Measurements from ENCODE around the gene EPHA10.

EPHA10 gene

DNA sequence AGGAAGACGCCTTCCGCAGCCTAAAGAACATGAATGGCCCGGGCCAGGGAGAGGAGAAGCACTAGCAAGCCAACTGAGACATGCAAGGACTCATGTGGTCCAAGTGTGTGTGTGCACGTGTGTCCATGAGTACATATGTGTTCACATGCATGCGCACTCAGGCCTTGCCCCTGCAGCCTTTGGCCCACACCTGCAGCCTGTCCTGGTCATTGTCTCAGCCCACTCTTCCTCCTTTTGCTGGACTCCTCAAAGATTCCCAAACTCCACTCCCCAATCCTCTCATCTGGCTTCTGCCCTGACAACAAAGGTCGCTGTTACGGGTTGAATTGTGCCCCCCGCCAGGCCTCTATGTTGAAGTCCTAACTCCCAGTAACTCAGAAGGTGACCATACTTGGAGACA is 50.7 kb downstream of the EPHA10 start:
- Histone ChIP-seq H3K27ac (ENCODE audit: low read depth, low read length, poor library complexity, severe bottlenecking) (no peak overlapping the region), H3K9me3 (ENCODE audit: low read length) (no peaks in the 10 kb centered on the region), H4K20me1 (ENCODE audit: insufficient read depth, low read length) (no peaks in the 10 kb centered on the region), H3K36me3 (ENCODE audit: insufficient read depth, low read length) (peaks cover 20% of the 10 kb centered on the region), H3K4me1 (ENCODE audit: insufficient read depth, low read length, severe bottlenecking) (no peaks in the 10 kb centered on the region), H3K27me3 (ENCODE audit: insufficient read depth, low read length) (no peaks in the 10 kb centered on the region), H3F3A (ENCODE audit: insufficient read depth, low read length) (no peaks in the 10 kb centered on the region), H3K79me2 (ENCODE audit: insufficient read depth, low read length) (no peaks in the 10 kb centered on the region), H3K9ac (ENCODE audit: low read length) (no peak overlapping the region), H3K9me2 (ENCODE audit: low read depth, low read length) (no peaks in the 10 kb centered on the region), H3K4me2 (ENCODE audit: low read length) (no peak overlapping the region), H3K4me3 (ENCODE audit: low read depth, low read length, poor library complexity, severe bottlenecking) (no peak overlapping the region), H2AFZ (ENCODE audit: low read length) (no peak overlapping the region)
- TF ChIP-seq, protein P1, sequence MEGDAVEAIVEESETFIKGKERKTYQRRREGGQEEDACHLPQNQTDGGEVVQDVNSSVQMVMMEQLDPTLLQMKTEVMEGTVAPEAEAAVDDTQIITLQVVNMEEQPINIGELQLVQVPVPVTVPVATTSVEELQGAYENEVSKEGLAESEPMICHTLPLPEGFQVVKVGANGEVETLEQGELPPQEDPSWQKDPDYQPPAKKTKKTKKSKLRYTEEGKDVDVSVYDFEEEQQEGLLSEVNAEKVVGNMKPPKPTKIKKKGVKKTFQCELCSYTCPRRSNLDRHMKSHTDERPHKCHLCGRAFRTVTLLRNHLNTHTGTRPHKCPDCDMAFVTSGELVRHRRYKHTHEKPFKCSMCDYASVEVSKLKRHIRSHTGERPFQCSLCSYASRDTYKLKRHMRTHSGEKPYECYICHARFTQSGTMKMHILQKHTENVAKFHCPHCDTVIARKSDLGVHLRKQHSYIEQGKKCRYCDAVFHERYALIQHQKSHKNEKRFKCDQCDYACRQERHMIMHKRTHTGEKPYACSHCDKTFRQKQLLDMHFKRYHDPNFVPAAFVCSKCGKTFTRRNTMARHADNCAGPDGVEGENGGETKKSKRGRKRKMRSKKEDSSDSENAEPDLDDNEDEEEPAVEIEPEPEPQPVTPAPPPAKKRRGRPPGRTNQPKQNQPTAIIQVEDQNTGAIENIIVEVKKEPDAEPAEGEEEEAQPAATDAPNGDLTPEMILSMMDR (IDR thresholded peaks at IDR 0.05; ENCODE audit: low read length) = no peak
- no peak for TF ChIP-seq EZH2 (IDR thresholded peaks at IDR 0.05; ENCODE audit: borderline replicate concordance, low read length)

DNA sequence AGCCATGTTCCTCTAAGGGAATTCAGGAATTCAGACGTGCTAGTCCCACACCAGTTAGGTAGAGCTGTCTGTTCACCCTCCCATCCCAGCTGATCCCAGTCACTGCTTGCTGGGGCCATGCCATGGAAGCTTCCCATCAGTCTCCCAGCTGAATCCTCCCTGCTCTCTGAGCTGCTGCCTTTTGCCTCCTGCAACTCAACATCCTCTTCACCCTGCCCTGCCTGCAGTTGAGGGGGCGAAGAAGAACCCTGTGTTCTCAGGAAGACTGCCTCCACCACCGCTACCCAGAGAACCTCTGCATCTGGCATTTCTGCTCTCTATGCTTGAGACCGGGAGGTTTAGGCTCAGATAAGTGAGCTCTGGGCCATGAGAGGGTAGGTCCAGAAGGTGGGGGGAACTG is 56.4 kb downstream of the EPHA10 start:
- Histone ChIP-seq H3K9me2 (ENCODE audit: low read depth, low read length) (no peaks in the 10 kb centered on the region), H3K27me3 (ENCODE audit: insufficient read depth, low read length) (no peaks in the 10 kb centered on the region), H3K4me2 (ENCODE audit: low read length) (no peak overlapping the region), H3F3A (ENCODE audit: insufficient read depth, low read length) (no peaks in the 10 kb centered on the region), H3K36me3 (ENCODE audit: insufficient read depth, low read length) (peaks cover 72% of the 10 kb centered on the region), H3K9me3 (ENCODE audit: low read length) (no peaks in the 10 kb centered on the region), H3K4me1 (ENCODE audit: insufficient read depth, low read length, severe bottlenecking) (no peaks in the 10 kb centered on the region), H3K27ac (ENCODE audit: low read depth, low read length, poor library complexity, severe bottlenecking) (no peak overlapping the region), H3K9ac (ENCODE audit: low read length) (no peak overlapping the region), H3K4me3 (ENCODE audit: low read depth, low read length, poor library complexity, severe bottlenecking) (no peak overlapping the region), H4K20me1 (ENCODE audit: insufficient read depth, low read length) (no peaks in the 10 kb centered on the region), H2AFZ (ENCODE audit: low read length) (no peak overlapping the region), H3K79me2 (ENCODE audit: insufficient read depth, low read length) (no peaks in the 10 kb centered on the region)
- TF ChIP-seq, protein P1 (IDR thresholded peaks at IDR 0.05; ENCODE audit: low read length) = no peak
- no peak for TF ChIP-seq EZH2 (IDR thresholded peaks at IDR 0.05; ENCODE audit: borderline replicate concordance, low read length)

DNA sequence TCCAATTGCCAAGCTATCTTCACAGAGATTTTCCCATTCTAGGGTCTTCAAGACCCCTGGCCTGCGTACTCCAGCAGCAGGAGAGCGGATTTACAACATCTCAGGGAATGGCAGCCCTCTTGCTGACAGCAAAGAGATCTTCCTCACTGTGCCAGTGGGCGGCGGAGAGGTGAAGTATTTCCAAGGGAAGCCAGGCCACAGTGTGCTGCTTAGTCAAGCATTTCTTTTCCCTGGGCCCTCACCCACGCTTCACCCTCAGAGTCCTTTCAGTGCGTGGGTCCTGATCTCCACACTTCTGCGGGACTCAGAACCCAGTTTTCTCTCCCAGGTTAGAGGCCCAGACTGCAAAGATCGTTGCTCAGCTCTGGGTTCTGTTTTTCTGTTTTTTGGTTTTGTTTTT is 59.5 kb downstream of the EPHA10 start:
- no peak overlapping the region for H3K27ac ChIP-seq (ENCODE audit: low read depth, low read length, poor library complexity, severe bottlenecking)
- TF ChIP-seq, protein P1 (IDR thresholded peaks at IDR 0.05; ENCODE audit: low read length) = no peak
- no peak for TF ChIP-seq EZH2 (IDR thresholded peaks at IDR 0.05; ENCODE audit: borderline replicate concordance, low read length)
- no peaks in the 10 kb centered on the region for H3K9me3 ChIP-seq (ENCODE audit: low read length)
- H2AFZ ChIP-seq (ENCODE audit: low read length) = no peak overlapping the region
- no peaks in the 10 kb centered on the region for H3F3A ChIP-seq (ENCODE audit: insufficient read depth, low read length)
- no peaks in the 10 kb centered on the region for H4K20me1 ChIP-seq (ENCODE audit: insufficient read depth, low read length)
- no peak overlapping the region for H3K9ac ChIP-seq (ENCODE audit: low read length)
- no peaks in the 10 kb centered on the region for H3K9me2 ChIP-seq (ENCODE audit: low read depth, low read length)
- H3K4me2 ChIP-seq (ENCODE audit: low read length) = no peak overlapping the region
- no peak overlapping the region for H3K4me3 ChIP-seq (ENCODE audit: low read depth, low read length, poor library complexity, severe bottlenecking)
- no peaks in the 10 kb centered on the region for H3K27me3 ChIP-seq (ENCODE audit: insufficient read depth, low read length)
- no peaks in the 10 kb centered on the region for H3K4me1 ChIP-seq (ENCODE audit: insufficient read depth, low read length, severe bottlenecking)
- no peaks in the 10 kb centered on the region for H3K79me2 ChIP-seq (ENCODE audit: insufficient read depth, low read length)
- peaks cover 94% of the 10 kb centered on the region for H3K36me3 ChIP-seq (ENCODE audit: insufficient read depth, low read length)
